OCI-LY1 (cell line): ENCODE results near the gene RPS6KA2.

Experiments used
- H2AFZ ChIP-seq: fragments of 200-600 bp; sonication (generic), shearing (Covaris generic); 2 replicates; pipeline ENCODE4 v1.6.0; 2014; ENCODE audit warnings: antibody characterized with exemption, mild to moderate bottlenecking, low read length
- H3F3A ChIP-seq: fragments of 200-600 bp; sonication (generic), shearing (Covaris generic); 2 replicates; pipeline ENCODE4 v1.6.0; 2014; ENCODE audit warnings: mild to moderate bottlenecking, antibody characterized with exemption, low read length, moderate library complexity; ENCODE audit not compliant: insufficient read depth
- H3K27ac ChIP-seq: fragments of 200-600 bp; sonication (generic); 2 replicates; pipeline ENCODE4 v1.5.1; 2014; ENCODE audit warnings: low read length, mixed run types, mild to moderate bottlenecking, low read depth; ENCODE audit not compliant: poor library complexity, severe bottlenecking
- H3K27me3 ChIP-seq: fragments of 200-600 bp; sonication (generic); 2 replicates; pipeline ENCODE4 v1.6.0; 2014; ENCODE audit warnings: antibody characterized with exemption, mild to moderate bottlenecking, low read length, moderate library complexity; ENCODE audit not compliant: insufficient read depth
- H3K36me3 ChIP-seq: fragments of 200-600 bp; sonication (generic); 2 replicates; pipeline ENCODE4 v1.6.1; 2014; ENCODE audit warnings: mild to moderate bottlenecking, antibody characterized with exemption, low read length, moderate library complexity, mixed read lengths; ENCODE audit not compliant: insufficient read depth
- H3K4me1 ChIP-seq: fragments of 200-600 bp; sonication (generic); 2 replicates; pipeline ENCODE4 v1.5.1; 2014; ENCODE audit warnings: mild to moderate bottlenecking, low read length, moderate library complexity; ENCODE audit not compliant: insufficient read depth, severe bottlenecking
- H3K4me2 ChIP-seq: fragments of 200-600 bp; sonication (generic), shearing (Covaris generic); 2 replicates; pipeline ENCODE4 v1.6.1; 2014; ENCODE audit warnings: low read length
- H3K4me3 ChIP-seq: fragments of 200-600 bp; sonication (generic); 2 replicates; pipeline ENCODE4 v1.5.1; 2014; ENCODE audit warnings: low read length, low read depth, mild to moderate bottlenecking, mixed read lengths; ENCODE audit not compliant: poor library complexity, severe bottlenecking
- H3K79me2 ChIP-seq: fragments of 200-600 bp; shearing (Covaris generic); 2 replicates; pipeline ENCODE4 v1.6.1; 2016; ENCODE audit warnings: mixed run types, low read length, mixed read lengths; ENCODE audit not compliant: insufficient read depth
- H3K9ac ChIP-seq: fragments of 200-600 bp; sonication (generic), shearing (Covaris generic); 2 replicates; pipeline ENCODE4 v1.6.1; 2014; ENCODE audit warnings: mild to moderate bottlenecking, low read length, mixed read lengths
- H3K9me2 ChIP-seq: fragments of 200-600 bp; sonication (generic), shearing (Covaris generic); 2 replicates; pipeline ENCODE4 v1.6.1; 2014; ENCODE audit warnings: low read depth, mild to moderate bottlenecking, low read length, mixed read lengths
- H3K9me3 ChIP-seq: fragments of 200-600 bp; shearing (Covaris generic); 2 replicates; pipeline ENCODE4 v1.6.1; 2014; ENCODE audit warnings: low read length, mixed read lengths
- H4K20me1 ChIP-seq: fragments of 200-600 bp; sonication (generic), shearing (Covaris generic); 2 replicates; pipeline ENCODE4 v1.6.0; 2016; ENCODE audit warnings: mild to moderate bottlenecking, low read length; ENCODE audit not compliant: insufficient read depth
- CTCF ChIP-seq: fragments of 200-600 bp; sonication (generic), shearing (Covaris generic); IDR thresholded peaks from 2 replicates; pipeline ENCODE4 v1.5.1; 2017; ENCODE audit warnings: mild to moderate bottlenecking, antibody characterized with exemption, low read length, moderate library complexity, mixed read lengths
- EZH2 ChIP-seq: fragments of 200-600 bp; sonication (generic), shearing (Covaris generic); IDR thresholded peaks from 2 replicates; pipeline ENCODE4 v1.8.0; 2017; ENCODE audit warnings: borderline replicate concordance, mixed run types, mild to moderate bottlenecking, antibody characterized with exemption, low read length, moderate library complexity, mixed read lengths

The RPS6KA2 gene

GRCh38 chr6:166544296-166544605, 82.8 kb downstream of the RPS6KA2 start:
- H3K4me2 ChIP-seq: no peak overlapping the region
- H3K9me2 ChIP-seq: no peaks in the 10 kb centered on the region
- no peaks in the 10 kb centered on the region for H4K20me1 ChIP-seq
- no peaks in the 10 kb centered on the region for H3K36me3 ChIP-seq
- H3K27me3 ChIP-seq: 0 out of 2 replicates have a peak, but pooled peaks cover 4% of the 10 kb centered on the region
- H3F3A ChIP-seq: no peaks in the 10 kb centered on the region
- H3K9me3 ChIP-seq: no peaks in the 10 kb centered on the region
- no peak overlapping the region for H2AFZ ChIP-seq
- no peak for TF ChIP-seq CTCF
- TF ChIP-seq EZH2: no peak
- no peak overlapping the region for H3K9ac ChIP-seq
- H3K4me3 ChIP-seq: no peak overlapping the region
- no peak overlapping the region for H3K27ac ChIP-seq
- H3K79me2 ChIP-seq: no peaks in the 10 kb centered on the region
- peaks cover 16% of the 10 kb centered on the region for H3K4me1 ChIP-seq

DNA sequence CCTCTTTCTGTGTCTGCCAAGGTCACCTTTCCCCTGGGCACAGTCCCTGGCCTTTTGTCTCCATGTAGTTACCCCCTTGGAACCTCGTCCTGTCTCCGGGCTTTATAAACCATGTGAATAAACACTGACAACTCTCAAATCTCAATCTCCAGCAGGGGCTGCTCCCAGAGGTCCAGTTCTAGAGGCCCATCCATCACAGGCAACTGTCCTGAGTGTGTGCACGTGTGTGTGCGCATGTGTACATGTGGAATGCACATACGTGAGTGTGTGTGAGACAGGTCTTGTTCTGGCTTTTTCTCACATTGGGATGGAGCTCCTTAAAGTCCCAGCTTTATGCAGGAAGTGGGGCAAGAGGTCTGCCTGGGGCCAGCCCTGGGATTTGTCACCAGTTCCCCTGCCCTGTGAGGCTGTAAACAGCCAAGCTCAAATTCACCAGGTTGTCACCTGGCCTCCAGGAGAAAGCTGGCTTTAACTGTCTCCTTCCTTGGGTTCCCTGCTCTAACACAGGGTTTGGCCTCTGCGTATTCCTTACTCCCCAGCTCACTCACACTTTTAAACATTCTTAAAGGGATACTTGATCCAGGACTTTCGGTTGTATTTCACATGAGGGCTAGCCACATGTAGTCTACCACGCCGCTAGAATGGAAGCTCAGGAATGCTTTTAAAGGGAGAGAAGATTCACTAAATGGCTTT, 83.3 kb downstream of the RPS6KA2 start:
- H3K27ac ChIP-seq: no peak overlapping the region
- 0 out of 2 replicates have a peak, but pooled peaks cover 4% of the 10 kb centered on the region for H3K27me3 ChIP-seq

GRCh38 chr6:166542580-166542912, 84.5 kb downstream of the RPS6KA2 start:
- Histone ChIP-seq H3K9ac (no peak overlapping the region), H3K79me2 (no peaks in the 10 kb centered on the region), H3K4me3 (no peak overlapping the region), H3K4me2 (no peak overlapping the region), H3K27ac (no peak overlapping the region), H3K4me1 (peaks cover 16% of the 10 kb centered on the region), H3K9me2 (no peaks in the 10 kb centered on the region), H4K20me1 (no peaks in the 10 kb centered on the region), H3F3A (no peaks in the 10 kb centered on the region), H2AFZ (no peak overlapping the region), H3K27me3 (0 out of 2 replicates have a peak, but pooled peaks cover 4% of the 10 kb centered on the region), H3K9me3 (no peaks in the 10 kb centered on the region), H3K36me3 (no peaks in the 10 kb centered on the region)
- TF ChIP-seq CTCF (no peak), EZH2 (no peak)

More for the DNA sequence above, 83.3 kb downstream of the RPS6KA2 start:
- Histone ChIP-seq H3K9me3 (no peaks in the 10 kb centered on the region), H3K79me2 (no peaks in the 10 kb centered on the region), H2AFZ (no peak overlapping the region), H4K20me1 (no peaks in the 10 kb centered on the region), H3K4me3 (no peak overlapping the region), H3K36me3 (no peaks in the 10 kb centered on the region), H3K9ac (no peak overlapping the region), H3F3A (no peaks in the 10 kb centered on the region), H3K4me2 (no peak overlapping the region), H3K9me2 (no peaks in the 10 kb centered on the region), H3K4me1 (peaks cover 16% of the 10 kb centered on the region)
- TF ChIP-seq CTCF: no peak
- no peak for TF ChIP-seq EZH2
